NB4 (cell line): ENCODE results near the gene CD36.

ENCODE experiments used
- CTCF ChIP-seq: IDR thresholded peaks from one replicate; pipeline ENCODE4 v1.5.1; 2012; ENCODE audit warnings: low read depth, low read length
- POLR2A ChIP-seq: IDR thresholded peaks from 2 replicates; pipeline ENCODE4 v1.6.1; 2011; ENCODE audit warnings: mild to moderate bottlenecking; ENCODE audit not compliant: insufficient read length; ENCODE audit errors: extremely low read depth

GRCh38 chr7:80632139-80632538 lies 6.3 kb upstream of the CD36 start:
- no peak for TF ChIP-seq CTCF
- TF ChIP-seq POLR2A = no peak
